ENCODE results near the gene DOCK10.

GRCh38 chr2:224918626-224919471 is 123.4 kb downstream of the DOCK10 start:
- TF ChIP-seq CTCF (IDR thresholded peaks at IDR 0.05) (no peak), POLR2A (IDR thresholded peaks at IDR 0.05) (no peak), EP300 (IDR thresholded peaks at IDR 0.05) (no peak)

Measured in suprapubic skin (tissue), 3 donors.